Renal cortical epithelial cell (primary cell): ENCODE measurements around the gene PSRC1. TPM values are rescaled to one million over a fixed set of nuclear protein-coding genes. Genes with fewer than 3 reads are reported as not detected.
"Not testable (repeated sequence)": the region's sequence is repeated elsewhere in the genome, so short reads cannot be mapped to it uniquely, and the experiment has no call there.

Experiments used
- DNase-seq: peaks from one replicate; pipeline ENCODE4 v3.0.0-alpha.2; 2011; ENCODE audit warnings: low read depth
- total RNA-seq: library from RNA; depleted of rRNA; stranded (reverse); fragments of >200 nt; gene quantifications from 2 replicates; pipeline ENCODE4 v1.2.3, GENCODE V29; 2014

PSRC1 gene
- total RNA-seq = 1.5 and 2.1 TPM in 2 replicates

DNA sequence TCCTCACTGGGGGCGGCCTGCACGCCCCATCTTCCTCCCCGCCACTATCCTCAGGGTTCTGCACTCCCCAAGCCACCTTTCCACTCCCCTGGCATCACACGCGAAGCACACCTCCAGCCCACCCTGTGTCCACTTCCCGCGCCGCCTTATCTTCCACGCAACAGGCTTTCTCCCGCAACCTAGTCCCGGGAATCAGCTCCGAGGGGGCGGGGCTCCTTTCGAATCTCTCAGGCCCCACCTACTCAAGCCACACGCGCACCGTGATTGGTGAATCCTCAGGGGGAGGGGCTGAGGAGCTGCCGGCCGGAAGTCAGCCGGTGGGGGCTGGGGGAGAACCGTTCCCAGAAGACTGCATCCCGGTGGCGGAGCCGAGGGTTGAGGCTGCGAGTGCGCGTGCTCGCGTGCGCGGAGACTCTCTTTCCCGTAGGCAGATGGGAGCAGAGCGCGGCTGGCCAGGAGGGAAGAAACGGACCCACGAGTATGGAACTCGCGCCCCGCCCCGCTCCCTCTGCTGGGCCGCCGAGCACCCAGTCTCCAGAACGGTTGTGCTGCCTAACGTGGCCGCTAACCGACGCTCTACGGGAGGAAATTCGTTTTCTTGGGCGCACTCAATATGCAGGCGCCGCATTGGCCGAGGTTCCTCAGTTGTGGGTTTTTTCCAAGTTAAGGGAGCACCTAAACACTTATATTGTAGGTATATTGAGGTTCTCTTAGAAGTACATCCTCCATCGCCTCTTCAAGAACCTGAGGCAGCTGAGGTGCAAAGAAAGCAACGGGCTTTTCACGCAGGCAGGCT, at the start of gene PSRC1:
TSS of gene PSRC1 (minus strand) at position 194 of the 796 bp plus-strand sequence.
- DNase-seq = peak; percentile 88

DNA sequence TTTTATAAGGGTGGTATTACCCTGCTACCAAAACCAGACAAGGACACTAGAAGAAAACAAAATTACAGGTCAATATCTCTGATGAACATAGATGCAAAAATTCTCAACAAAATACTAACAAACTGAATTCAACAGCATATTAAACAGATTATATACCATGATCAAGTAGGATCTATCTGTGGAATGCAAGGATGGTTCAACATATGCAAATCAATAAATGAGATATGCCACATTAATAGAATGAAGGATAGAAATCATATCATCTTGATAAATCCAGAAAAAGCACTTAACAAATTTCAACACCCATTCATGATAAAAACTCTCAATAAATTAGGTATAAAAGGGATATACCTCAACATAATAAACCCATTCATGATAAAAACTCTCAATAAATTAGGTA, 48.2 kb upstream of the PSRC1 start:
- DNase-seq = no peak

DNA sequence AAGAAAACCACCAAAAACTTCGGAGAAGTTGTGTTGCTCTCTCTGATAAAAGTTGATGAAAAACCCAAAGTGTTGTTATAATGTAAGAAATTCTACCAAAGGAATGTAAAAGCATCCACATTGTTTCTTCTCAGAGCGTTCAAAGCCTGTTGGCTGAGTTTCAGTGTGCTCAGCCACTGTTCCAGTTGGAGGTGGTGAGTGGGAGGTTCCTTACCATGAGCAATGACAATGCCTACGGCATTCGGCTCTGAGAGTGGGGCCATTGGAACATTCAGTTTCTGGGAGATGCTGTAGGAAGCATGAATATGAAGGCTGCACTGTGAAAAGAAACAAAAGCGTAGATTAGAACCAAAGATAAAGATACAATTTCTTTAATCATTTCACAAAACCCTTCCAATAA, 44.3 kb upstream of the PSRC1 start:
- DNase-seq = no peak

DNA sequence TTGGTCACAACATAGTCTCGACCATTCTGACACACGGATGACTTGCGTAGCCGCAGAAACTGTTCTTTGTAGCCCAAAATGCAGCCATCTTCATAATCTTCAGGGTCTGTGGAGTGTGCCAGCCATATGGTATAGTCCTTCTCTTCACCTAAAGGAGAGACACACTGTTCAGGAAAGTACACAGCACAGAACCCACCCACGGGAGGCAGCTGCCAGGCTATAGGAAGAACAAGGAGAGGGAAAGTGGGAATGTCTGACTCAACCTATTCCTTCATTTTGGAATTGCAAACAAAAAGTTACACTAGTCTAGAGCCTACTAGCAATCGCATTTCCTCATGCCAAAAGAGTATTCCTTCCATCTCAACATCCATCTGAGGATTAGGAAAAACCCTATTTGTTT, 40.0 kb upstream of the PSRC1 start:
- no peak for DNase-seq

DNA sequence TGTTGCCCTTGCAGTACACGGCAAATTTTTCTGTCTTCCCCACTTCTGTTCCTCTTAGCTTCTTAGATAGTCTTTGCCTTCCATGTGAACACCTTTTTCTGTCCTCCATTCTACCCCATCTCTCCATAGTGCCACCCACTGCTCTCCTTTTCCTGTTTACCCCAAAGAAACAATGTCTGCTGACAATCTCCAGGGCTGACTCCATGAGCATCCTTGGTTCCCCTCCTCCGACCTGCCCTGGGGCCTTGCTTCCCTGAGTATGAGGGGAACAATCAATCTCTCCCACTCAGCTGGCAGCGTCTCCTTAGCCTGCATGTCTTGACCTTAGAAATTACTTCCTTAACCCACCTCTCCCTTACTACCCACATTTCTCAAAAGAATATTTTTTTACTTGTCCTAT, 36.2 kb upstream of the PSRC1 start:
- no peak for DNase-seq

DNA sequence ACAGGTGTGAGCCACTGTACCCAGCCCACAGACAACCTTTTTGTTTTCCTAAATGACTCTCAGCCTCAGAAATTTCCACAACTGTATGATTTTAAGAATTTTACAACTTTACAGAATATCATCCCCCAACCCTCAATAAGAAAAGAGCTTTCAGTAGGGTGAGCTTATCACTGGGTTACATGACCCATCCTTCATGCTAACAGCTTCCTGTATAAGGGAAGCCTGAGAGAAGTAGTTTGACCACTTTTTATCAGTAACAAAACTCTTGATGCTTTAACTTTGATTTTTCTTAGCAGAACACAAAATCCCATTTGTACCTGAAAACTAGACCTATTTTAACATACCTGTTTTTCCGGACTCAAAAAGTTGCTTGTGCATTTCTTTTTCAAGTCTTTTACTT, 33.6 kb upstream of the PSRC1 start:
- no peak for DNase-seq

DNA sequence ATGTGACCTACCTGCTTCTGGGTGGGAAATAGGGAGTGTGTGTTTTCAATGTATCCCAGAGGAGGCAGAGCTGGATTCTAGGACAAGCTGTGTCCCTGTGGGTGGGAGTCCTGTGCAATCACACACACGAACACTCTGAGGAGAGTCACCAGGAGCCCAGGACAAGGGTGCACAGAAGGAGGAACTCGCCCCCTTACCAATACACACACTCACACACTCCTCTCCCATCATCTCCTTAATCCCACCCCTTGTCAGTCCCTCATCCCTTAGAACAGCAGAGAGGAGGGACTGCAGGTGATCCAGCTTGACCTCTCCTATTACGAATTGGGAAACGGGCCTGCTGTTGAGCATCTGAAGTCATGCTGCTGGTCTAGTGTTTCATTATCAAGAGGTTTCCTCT, 32.3 kb upstream of the PSRC1 start:
- DNase-seq = no peak

DNA sequence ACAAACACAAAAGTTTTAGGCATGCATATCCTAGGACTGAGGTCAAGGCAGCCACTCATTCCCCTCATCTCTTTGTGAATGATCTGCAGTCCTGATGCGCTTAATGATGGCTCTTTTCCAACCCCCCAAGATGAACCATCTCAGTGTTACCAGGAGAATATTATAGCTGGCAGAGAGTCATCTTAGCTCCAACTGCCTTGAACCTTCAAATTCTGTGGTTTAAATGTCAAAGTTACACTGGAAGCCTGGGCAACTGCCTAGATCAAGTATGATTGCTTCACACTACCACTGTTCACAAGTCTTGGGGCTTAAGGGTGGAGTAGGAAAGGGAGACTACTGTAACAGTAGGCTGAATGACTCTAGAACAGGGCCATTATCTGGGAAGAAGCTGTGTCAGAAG, 31.9 kb upstream of the PSRC1 start:
- DNase-seq = no peak

DNA sequence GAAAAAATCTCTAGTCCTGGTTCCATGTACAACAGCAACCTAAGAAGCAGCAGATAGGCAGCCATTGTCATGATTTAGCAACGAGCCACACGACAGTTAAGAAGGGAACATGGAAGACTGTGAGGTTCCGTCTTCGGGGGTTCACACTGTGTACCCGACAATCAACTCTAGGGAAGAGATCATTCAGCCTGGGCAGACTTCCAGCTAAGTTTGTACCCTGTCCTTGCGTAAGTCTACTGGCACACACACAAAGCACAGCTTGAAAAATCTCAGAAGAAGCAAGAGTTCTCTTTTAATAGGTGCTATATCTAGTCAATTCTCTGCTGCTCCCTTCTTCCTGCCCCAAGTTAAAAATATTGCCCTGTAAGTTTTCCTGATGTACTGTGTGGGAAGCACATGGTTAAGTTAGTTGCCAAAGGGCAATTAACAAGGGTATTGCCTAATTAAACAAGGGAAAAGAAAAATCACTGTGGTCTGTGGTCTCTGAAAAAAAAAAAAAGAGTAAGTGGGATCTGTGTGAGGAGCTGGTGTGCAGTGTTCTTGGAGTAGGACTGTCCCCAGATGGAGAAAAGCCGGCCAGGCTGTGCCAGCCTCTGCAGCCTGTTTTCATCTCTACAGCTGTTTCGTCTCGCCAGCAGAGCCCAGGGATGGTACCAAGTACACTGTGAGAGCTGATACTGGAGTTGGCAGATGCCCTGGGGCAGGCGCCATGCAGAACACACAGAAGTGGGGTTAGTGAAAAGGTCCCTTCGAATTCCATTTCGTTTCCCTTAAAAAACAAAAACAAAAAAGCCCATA, 30.2 kb upstream of the PSRC1 start:
- DNase-seq = peak; percentile 34

DNA sequence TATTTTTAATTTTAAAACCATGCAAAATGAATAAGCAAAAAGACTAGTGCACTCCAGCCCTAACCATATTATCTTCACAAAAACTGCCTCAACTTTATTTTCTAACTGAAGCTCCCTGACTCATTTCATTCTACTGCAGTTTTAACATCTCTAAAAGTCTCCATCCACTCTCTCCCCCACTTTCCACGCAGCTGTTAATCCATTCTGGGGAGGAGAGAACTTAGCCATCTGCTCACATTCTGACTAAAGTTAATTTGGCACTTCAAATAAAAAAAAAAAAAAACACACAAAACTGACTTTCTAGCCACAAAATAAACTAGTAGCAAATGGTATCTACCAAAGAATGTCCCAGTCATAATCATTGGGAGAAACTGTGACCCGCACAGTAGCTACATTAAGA, 29.3 kb upstream of the PSRC1 start:
- no peak for DNase-seq

DNA sequence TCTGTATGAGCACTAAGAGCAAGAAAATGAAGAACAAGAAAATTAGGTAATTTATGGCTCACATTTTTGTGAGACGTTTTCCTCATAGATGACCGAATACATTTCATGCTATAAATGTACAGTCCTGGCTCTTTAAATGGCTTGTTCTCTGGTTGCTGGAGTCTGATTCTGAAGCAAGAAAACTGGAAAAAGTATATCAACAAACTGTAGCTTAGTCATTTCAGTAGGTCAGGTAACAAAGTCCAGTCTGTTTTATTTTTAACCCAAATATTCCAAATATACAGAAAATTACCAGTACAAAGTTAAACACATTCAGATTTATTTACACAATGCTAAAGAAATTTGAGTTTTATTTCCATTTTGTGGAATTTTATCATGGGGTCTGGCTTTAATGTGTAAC, 26.4 kb upstream of the PSRC1 start:
- DNase-seq = no peak

DNA sequence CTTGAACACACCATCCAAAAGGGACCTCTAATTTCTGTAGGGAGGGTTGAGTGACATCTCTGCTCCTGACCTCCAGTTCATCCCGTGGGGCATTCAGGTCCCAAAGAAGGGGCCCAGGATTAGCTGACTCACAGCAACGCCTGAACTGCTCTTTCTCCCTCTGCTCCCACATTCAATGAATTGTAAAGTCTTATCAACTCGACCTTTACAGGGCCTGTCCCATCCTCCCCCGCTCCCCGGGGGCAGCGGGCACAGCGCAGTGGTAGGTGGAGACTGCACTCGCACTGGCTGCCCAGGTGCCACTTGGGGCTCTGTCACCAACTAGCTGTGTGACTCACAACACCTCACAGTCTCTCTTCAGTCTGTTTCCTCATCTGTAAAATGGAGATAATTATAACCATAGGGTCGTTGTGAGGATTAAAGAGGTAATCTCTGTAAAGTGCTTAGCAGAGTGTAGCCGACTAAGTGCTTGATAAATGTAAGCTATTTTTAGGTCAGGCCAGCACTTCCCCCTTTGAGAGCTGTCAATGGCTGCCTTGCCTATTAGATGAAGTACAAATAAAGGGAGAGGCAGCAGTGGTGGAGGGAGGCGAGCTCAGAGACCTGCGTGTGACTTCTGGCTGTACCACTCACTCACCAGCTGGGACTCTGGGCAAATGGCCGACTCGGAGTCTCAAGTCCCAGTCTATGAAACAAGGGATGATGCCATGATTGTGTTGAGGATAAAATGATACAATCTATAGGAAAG, 24.5 kb upstream of the PSRC1 start:
- no peak for DNase-seq

DNA sequence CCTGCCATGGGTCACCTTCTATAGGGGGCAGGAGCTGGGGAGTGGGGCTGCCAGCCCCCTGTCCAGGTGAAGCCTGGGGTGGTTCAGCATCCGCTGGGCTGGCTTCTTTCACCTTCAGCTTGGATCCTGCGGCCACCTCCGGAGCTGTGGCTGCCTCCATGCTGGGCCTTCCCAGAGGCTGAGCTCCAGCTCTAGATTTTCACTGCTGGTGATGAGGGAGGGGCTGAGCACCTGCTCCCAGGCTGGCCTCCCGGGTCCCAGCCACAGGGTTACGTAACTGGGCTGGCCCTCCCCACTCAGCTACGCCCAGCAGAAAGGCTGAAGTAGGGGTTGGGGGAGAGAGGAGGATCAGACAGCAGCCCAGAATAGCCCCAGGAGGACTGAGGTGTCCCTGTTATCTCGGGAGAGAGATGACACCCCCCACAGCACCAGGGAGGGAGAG, 23.9 kb upstream of the PSRC1 start, which contains the start of gene MYBPHL:
TSS of gene MYBPHL (minus strand) at position 180 of the 442 bp plus-strand sequence. CDS start at position 160, 20 bp downstream.
- no peak for DNase-seq

DNA sequence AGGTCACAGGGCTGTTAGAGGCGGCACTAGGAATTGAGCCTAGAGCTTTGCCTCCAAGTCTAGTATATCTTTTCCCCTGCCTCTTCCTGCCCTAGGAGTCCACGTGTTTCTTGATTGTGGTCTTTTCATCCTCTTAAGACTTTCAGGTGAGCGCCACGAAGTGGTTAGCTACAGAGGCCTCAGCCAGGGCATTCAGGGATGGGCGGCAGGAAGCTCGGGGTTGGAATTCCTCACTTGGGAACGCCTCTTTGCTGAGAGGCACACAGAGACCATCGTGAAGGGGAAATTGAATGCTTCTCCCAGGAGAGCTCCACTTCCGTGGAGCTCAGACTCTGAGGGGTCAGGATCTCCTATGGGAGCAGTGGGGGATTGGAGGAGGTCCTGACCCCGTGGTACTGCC, 23.0 kb upstream of the PSRC1 start:
- not testable (repeated sequence) for DNase-seq

DNA sequence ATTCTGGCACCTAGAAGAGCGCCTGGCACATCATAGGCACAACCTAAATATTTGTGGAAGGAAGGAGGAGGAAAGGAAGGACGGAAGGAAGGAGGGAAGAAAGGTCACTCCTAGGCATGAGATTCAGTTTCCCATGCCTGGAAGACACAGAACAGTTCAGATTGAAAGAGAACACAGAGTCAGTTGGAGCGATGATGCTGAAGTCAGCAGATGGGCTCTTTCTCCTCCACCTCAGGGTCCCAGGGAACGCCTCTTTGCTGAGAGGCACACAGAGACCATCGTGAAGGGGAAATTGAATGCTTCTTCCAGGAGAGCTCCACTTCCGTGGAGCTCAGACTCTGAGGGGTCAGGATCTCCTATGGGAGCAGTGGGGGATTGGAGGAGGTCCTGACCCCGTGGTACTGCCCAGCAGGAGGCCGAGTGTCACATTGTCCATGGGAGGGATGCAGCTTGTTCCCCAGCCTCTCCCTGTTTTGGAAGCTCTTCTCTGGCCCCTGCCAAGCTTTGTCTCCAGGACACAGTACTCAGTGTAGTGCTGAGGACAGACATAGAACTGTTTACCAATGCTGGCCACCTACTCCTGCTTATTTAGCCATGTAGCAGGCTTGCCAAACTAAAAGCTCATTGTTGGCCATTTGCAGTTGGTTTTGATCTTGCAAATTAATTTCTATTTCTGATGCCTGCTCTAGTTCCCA, 21.4 kb upstream of the PSRC1 start:
- DNase-seq = no peak

DNA sequence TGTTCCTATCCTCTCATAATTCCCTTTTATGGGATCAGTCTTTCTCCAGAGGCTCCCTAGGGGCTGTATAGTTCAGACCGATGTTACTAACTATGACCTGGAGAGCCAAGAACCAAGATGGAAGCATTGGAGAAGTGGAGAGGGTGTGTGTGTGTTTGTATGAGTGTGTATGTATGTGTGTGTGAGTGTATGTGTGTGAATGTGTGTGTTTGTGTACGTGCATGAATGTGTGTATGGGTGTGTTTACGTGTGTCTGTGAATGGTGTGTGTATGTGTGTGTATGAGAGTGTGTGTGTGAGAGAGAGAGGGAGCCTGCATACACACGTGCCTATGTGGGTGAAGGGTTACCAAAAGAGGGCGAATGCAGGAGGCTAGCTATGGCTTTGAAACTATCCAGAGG, 18.9 kb upstream of the PSRC1 start:
- DNase-seq = no peak

DNA sequence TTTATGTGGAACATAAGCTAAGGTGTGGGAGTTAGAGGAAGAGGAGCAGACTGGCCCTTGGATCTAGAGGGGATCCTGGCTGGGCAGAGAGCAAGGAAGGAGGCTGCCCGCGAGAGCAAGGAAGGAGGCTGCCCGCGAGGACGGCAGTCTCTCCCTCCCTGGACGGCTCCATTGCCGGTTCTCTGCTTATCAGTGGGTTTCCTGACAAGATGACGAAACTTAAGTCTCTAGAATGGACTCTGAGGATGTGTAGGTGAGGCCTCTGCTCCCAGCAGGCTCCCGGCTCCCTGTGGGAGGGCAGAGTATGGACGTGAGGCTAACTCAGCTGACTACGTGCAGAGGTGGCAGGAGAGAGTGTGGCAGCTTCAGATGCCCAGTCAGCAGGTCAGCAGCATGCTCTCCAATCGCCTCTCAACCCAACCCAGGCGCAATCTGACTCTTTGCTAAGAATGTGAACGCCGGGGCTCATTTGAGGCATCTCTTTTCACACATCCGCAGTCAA, 17.8 kb upstream of the PSRC1 start:
- DNase-seq = peak; percentile 21

DNA sequence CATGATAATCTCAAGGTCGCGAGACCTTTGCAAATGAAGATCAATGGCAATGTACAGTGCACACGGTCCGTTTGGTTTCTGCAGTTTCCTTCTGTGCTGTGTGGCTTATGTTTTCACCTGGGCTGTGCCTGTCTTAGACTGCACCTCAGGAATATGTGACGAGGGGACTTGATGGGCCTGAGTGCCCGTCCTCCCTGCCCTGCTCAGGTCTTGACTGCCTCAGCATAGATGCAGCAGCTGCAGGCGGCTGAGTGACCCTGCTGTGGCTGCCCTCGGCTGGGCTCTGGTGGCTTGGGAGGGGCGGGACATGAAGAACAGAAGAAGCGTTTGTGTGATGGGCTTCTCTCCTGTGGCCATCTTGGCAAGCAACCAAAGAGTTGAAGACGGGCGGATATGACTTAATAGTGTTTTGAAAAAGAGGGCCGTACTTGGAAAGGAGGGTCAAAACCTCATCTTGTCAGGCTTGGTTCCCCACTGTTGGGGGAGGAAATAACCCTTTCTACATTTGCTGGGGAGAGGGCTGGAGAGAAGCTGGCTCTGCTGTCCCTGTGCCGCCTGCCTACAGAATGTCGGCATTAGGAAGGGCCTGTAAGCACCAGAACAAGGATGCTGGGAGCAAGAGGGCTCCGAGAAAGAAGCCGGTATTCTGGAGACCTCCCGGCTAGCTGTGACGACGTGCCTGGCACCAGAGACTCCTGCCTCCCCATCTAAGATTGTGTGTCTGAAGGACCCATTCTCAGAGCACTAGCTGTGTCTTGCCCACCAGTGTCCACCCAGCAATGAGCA, 16.8 kb upstream of the PSRC1 start:
- DNase-seq = no peak

DNA sequence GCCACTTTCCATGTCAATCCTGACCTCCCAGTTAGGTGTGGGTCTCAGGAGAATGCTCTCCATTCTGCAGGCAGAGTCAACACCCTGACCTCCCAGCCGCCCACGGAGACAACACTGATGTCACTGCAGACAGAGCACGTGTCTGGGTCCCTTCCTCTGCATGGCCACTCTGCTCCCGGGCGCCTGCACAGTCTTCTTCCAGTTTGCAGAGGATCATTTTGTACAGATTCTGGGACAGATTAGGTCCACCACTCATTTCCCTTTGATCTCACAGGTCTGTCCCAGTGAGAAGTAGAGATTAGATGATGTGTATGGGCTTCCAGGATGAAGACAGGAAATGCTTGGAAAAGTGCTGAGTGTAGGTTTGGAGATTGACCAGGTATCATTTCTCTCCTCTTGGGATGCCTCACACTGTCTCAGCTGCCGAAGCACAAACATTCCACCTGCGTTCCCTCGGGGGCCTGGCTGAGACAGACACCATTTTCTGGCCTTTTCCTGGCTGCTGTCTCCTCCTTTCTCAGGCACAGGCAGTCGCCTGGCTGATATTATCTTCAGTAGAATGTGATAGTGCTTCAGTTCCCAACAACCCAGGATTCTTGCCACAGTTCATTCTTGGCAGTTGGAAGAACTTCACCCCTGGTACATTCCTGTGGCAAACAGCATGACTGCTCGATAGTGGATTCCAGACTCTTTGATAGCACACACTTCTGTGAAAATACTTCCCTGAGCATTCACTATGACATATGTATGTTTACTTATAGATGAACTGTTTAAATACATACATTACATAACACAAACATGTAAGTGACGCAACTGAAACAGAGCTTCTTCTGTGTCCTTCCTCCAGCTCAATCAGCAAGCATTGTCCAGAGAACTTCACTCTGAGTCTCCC, 16.0 kb upstream of the PSRC1 start:
- DNase-seq = peak; percentile 85

DNA sequence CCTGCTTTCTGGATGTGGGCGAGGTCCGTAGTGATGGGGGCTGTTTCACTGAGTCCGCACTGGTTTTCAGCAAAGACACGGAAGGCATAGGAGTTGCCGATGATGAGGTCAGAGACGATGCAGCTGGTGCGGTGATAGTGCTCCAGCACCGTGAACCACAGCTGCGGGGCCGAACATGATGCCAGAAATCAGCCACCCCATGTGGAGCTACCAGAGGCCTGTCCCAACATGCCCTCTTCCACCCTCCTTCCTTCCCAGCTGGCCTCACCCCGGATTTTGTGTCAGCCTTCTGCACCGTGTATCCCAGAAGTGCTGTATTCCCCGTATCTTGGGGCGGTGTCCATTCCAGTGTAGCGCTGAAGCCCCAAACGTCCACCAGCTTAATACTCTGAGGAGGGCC, 13.8 kb upstream of the PSRC1 start:
- DNase-seq = no peak
